ENCODE results near the gene SDSL. TPM values are rescaled to one million over a fixed set of nuclear protein-coding genes. Genes with fewer than 3 reads are reported as not detected.

The SDSL gene, protein sequence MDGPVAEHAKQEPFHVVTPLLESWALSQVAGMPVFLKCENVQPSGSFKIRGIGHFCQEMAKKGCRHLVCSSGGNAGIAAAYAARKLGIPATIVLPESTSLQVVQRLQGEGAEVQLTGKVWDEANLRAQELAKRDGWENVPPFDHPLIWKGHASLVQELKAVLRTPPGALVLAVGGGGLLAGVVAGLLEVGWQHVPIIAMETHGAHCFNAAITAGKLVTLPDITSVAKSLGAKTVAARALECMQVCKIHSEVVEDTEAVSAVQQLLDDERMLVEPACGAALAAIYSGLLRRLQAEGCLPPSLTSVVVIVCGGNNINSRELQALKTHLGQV
- total RNA-seq = 10 to 100 TPM in 1 of 2 donors, 1 to 10 TPM in 1; 7.5 to 15.2 TPM

DNA sequence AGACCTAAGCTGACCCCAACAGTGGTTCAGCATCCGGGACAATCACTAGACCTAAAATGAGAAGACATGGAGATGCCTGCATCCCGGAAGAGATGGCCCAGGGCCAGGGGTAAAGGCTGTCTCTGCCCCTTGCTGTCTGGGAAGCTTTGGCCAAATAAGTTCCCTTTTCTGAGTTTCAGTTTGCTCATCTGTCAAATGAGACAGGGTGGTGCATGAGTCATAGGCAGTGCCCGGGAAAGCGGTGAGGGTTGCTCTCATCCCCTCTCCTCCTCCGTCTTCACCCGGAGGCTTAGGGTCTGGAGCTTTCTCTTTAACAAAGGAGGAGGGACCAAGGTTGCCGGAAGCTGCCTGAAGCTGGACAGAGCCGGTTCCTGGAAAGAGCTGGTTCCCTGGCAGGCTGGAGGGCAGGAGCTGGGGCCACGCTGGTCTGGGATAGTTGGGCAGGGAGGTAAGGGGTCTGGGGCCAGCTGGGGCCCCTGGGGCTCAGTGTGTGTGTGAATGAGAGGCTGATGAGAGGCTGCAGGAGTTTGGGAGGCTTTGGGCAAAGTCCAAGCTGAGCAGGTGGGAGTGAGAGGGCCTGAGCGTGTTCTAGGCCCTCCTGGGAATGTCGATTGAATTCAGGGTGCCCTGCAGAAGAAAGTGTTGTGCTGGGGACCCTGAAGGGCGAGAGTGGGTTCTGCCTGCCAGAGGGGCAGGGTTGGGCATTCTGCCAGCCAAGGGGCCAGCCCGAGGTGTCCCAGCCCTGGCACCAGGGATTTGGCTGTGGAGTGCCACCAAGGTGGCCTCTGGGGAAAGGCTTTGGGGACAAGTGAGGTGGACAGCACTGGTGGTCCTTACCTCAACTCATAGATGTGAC, at the start of gene SDSL:
Gene SDSL (plus strand): TSS at position 351 of the 856 bp plus-strand sequence. CDS start 5,603 bp downstream, outside the sequence.
- intact Hi-C loops (cut with DNase I) = loop anchor here (10.0 kb wide), 2 partner anchors 107 to 227 kb away; no protein-coding TSS in a partner anchor
- Histone ChIP-seq H3K27ac (peak within 1 kb of the TSS in 3 of 4 donors; percentile 50 to 78 (median 70)), H3K9me3 (no peaks in the 10 kb centered on the region), H3K4me3 (peak within 1 kb of the TSS; percentile 30 to 31), H3K36me3 (replicated peaks in 1 of 2; ENCODE audit: insufficient read depth in 1 of 2, low read depth in 2 of 2) (no peaks in the 10 kb centered on the region), H3K4me1 (peaks cover 32% of the 10 kb centered on the region), H3K27me3 (no peaks in the 10 kb centered on the region)
- ATAC-seq (peak; percentile 88), DNase-seq (peak; percentile 71 to 85 (median 78))
- 0 to 3% methylated on average over 7 to 13 of the region's 13 CpGs for WGBS, 2 donors
- TF ChIP-seq, protein P1, sequence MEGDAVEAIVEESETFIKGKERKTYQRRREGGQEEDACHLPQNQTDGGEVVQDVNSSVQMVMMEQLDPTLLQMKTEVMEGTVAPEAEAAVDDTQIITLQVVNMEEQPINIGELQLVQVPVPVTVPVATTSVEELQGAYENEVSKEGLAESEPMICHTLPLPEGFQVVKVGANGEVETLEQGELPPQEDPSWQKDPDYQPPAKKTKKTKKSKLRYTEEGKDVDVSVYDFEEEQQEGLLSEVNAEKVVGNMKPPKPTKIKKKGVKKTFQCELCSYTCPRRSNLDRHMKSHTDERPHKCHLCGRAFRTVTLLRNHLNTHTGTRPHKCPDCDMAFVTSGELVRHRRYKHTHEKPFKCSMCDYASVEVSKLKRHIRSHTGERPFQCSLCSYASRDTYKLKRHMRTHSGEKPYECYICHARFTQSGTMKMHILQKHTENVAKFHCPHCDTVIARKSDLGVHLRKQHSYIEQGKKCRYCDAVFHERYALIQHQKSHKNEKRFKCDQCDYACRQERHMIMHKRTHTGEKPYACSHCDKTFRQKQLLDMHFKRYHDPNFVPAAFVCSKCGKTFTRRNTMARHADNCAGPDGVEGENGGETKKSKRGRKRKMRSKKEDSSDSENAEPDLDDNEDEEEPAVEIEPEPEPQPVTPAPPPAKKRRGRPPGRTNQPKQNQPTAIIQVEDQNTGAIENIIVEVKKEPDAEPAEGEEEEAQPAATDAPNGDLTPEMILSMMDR (IDR thresholded peaks at IDR 0.05) = no peak
- peak in 2 of 3 donors; percentile 70 to 71 for TF ChIP-seq POLR2A (IDR thresholded peaks at IDR 0.05)

DNA sequence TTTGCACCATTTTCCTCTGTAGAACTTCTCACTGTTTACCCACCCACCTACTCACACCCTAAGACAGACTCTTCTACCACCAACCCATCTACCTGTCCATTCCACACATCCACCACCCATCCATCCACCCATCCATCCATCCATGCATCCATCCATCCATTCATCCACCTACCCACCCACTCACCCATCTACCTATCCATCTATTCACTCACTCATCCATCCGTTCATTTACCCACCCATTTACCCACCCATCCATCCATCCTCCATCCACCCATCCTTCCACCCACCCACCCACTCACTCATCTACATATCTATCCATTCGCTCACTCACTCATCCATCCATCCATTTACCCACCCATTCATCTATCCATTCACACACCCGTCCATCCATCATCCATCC, 48.7 kb upstream of the SDSL start:
- H3K4me1 ChIP-seq = no peaks in the 10 kb centered on the region
- H3K27ac ChIP-seq = no peak overlapping the region
- DNase-seq = no peak
- intact Hi-C loops (cut with DNase I) = no loop called here
- no peak for ATAC-seq
- TF ChIP-seq, protein P1 (IDR thresholded peaks at IDR 0.05) = no peak
- no peak for TF ChIP-seq POLR2A (IDR thresholded peaks at IDR 0.05)
- no peak overlapping the region for H3K4me3 ChIP-seq
- H3K9me3 ChIP-seq = no peaks in the 10 kb centered on the region
- 95 to 100% methylated on average over 3 of the region's 3 CpGs for WGBS, 2 donors
- H3K27me3 ChIP-seq = no peaks in the 10 kb centered on the region
- peaks cover 0 to 7% of the 10 kb centered on the region in 2 donors for H3K36me3 ChIP-seq (replicated peaks in 1 of 2; ENCODE audit: insufficient read depth in 1 of 2, low read depth in 2 of 2)

DNA sequence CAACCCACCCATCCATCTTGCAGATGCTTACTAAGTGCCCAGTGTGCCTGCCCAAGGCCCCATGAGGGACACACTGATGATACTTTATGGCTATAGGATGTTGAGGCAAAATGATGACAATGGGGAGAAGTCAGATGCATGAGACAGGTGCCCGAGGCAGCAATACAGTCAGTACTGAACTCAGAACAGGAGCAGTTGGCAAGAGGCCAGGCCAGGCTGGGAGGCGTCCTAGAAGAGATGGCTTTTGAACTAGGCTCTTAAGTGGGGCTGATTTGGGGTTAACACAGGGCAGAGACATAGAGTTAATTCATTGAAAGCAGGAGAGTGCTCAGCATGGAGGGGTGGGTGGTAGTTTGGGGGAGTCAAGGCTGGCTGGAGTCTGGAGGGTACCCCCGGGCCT, 48.2 kb upstream of the SDSL start:
- no peaks in the 10 kb centered on the region for H3K9me3 ChIP-seq
- TF ChIP-seq, protein P1 (IDR thresholded peaks at IDR 0.05) = no peak
- TF ChIP-seq POLR2A (IDR thresholded peaks at IDR 0.05) = no peak
- WGBS, 2 donors = 89 to 91% methylated on average over 3 of the region's 3 CpGs
- H3K36me3 ChIP-seq (replicated peaks in 1 of 2; ENCODE audit: insufficient read depth in 1 of 2, low read depth in 2 of 2) = peaks cover 0 to 7% of the 10 kb centered on the region in 2 donors
- DNase-seq = no peak
- no peaks in the 10 kb centered on the region for H3K4me1 ChIP-seq
- no peak overlapping the region for H3K4me3 ChIP-seq
- intact Hi-C loops (cut with DNase I) = no loop called here
- H3K27ac ChIP-seq = no peak overlapping the region
- no peak for ATAC-seq
- H3K27me3 ChIP-seq = no peaks in the 10 kb centered on the region

DNA sequence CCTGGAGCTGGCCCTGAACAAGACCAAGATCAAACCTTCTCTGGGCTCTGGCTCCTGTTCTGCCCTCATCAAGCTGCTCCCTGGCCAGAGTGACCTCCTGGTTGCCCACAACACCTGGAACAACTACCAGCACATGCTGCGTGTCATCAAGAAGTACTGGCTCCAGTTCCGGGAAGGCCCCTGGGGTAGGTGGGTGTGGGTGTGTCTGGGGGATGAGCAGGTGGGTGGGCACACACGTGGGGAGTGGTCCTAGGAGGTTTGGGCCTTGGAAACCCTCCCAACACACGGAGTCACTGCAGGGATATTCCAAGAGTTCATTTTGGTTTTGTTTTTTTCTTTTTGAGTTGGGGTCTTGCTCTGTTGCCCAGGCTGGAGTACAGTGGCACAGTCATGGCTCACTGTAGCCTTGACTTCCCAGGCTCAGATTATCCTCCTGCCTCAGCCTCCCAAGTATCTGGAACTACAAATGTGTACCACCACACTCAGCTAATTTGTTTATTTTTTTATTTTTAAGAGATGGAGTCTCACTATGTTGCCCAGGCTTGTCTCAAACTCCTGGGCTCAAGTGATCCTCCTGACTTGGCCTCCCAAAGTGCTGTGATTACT, 47.3 kb upstream of the SDSL start:
- Histone ChIP-seq H3K27me3 (no peaks in the 10 kb centered on the region), H3K4me3 (no peak overlapping the region), H3K9me3 (no peaks in the 10 kb centered on the region), H3K36me3 (replicated peaks in 1 of 2; ENCODE audit: insufficient read depth in 1 of 2, low read depth in 2 of 2) (peaks cover 0 to 7% of the 10 kb centered on the region in 2 donors), H3K27ac (no peak overlapping the region), H3K4me1 (no peaks in the 10 kb centered on the region)
- DNase-seq = no peak
- TF ChIP-seq POLR2A (IDR thresholded peaks at IDR 0.05) = no peak
- TF ChIP-seq, protein P1 (IDR thresholded peaks at IDR 0.05) = no peak
- WGBS, 2 donors = 92 to 100% methylated on average over 1 to 4 of the region's 4 CpGs
- no peak for ATAC-seq
- intact Hi-C loops (cut with DNase I) = no loop called here

Measured in body of pancreas (tissue), 4 donors.